NOMO-1 (cell line): ENCODE results near the gene SMYD3.
A peak's percentile ranks its signal among the peaks of the same experiment; 100 is the strongest.
"Not testable (repeated sequence)": the region's sequence is repeated elsewhere in the genome, so short reads cannot be mapped to it uniquely, and the experiment has no call there.

Experiments
- DNase-seq, 2 experiments: peaks; one replicate each; lab custom pipeline; 2025; ENCODE audit not compliant: unreplicated experiment in 2 of 2; lab: John Stamatoyannopoulos, UW

The SMYD3 gene

DNA sequence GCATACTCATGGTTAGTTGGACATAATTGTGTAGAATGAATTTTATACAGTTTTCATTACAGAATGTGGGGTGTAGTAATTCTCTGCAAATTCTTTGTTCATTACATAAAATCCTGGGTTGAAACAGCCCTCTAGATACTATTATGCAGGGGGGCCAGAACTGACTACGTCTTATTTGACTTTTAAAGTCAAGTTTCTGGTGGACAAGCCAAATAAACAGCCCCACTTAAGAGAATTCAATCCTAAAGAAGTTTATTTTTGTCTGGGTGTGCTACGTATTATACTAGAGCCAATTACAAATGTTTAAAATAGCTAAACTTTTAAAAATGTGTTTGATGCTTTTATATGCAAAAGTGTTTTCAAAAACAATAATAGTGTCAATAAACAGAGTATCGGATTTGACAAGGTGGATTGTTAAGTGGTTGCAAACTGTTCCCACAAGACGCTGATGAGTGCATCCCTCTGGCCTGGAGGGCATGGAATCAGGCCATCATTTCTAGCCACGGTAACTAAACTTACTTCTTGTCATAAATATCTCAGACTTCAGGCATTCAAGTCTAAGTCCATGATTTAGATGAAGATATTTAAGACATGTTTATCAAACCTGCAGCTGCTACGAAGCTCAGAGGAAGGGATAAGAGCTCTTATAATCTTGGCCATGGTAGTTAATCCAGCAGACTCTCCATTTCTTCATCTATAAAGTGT, 706.0 kb downstream of the SMYD3 start:
- DNase-seq = no peak

DNA sequence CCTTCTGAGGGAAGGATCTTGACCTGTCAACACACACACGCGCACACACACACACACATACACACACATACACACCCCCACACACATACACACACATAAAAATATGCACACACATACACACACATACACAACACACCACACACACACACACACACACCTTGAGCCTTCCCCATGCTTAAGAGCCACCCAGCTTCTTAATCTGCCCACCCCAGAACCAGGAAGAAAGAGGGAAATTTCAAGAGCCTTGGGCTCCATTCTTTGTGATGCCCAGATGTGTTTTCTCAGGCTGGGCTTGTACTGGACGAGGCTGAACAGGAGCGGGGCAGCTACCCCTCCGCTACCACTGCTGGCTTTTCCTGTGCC, 708.7 kb downstream of the SMYD3 start:
- DNase-seq = no peak

DNA sequence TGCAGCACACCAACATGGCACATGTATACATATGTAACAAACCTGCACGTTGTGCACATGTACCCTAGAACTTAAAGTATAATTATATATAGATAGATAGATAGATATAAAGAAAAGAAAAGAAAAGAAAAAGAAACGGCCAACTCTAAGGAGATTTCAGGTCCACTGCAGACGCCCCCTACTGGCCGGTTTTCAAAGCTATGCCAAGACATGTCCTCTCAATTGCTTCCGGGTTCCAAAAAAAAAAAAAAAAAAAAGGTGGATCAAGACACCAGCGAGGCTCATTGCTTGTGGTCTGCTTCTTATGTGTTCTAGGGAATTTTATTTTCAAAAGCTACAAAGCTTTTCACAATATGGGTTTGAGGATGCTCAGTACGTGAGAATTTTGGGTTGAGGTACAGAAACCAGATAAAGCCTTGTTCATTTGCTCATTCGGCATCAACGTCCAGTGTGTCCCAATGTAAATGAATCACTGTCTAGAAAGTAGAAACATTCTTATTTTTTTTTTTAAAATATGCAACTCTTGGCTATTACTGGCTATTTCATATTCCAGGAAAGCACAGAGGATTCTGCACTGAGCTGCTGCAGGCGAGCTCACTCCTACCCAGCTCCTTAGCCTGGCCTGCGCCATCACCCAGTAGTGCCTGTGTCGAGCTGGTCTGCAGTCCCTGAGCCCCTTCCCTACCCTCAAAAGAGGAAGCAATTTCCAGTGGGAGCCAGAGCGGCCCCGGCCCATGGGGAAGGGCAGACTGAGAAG, 709.3 kb downstream of the SMYD3 start:
- peak in 1 of 2 experiments; percentile 13 for DNase-seq

DNA sequence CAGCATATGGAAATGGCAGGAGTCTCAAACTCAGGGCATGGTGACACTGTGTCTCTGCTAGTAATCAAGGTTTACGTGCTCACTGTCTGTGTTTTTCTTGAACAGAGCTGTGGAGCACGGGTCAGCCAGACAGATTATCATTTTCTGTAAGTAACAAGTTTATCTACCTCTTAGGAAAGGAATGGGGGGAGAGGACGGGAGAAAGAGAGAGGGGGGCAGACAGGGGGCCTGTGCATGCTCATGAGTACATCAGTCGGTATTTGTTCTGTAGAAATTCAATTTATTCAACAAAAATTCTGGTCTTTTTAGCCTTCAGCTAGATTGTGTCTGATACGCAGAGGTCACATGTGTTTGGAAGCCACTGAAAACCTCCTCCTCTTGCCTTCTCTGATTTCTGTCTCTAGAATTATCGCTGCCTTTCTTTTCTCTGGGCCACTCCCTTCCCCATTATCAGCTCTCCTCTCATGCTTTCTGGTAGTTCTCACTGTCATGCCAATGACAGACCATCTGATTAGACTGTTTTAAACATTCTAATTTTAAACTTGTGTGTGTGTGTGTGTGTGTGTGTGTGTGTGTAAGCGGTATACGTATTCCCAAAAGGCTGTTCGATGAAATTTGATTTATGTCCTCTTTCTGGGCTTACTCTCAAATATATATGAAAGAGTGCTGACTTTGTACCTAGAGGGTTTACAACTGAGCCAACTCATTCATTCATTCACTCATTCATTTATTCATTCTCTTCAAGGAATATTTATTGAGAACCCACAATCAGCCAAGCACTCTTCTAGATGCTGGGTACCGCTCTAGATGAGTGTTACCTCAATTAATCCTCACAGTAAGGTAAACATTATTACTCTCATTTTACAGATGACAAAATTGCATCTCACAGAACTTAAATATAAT, 715.4 kb downstream of the SMYD3 start:
- DNase-seq = no peak

DNA sequence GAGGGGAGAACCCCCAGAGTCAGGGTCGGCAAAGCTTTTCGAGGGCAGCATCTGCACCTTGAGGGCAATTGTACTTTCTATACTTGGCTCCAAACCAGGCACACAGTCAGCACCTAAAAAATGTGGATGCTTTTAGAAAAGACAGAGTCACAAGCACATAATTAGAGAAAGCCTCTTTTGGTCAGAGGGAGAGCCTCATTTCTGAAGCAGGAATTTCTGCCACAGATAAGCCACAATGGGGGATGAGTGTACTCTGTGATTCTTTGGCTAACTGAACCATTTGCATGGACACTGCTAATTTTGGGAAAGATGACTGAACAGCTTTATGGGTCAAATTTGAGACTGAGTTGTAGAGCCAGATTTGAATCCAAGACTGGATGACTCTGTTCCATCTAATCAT, 716.6 kb downstream of the SMYD3 start:
- no peak for DNase-seq

- DNase-seq = no peak
These were observed 718.2 kb downstream of the SMYD3 start for GRCh38 chr1:245788886-245789285.

GRCh38 chr1:245788269-245788668, 718.8 kb downstream of the SMYD3 start:
- no peak for DNase-seq

DNA sequence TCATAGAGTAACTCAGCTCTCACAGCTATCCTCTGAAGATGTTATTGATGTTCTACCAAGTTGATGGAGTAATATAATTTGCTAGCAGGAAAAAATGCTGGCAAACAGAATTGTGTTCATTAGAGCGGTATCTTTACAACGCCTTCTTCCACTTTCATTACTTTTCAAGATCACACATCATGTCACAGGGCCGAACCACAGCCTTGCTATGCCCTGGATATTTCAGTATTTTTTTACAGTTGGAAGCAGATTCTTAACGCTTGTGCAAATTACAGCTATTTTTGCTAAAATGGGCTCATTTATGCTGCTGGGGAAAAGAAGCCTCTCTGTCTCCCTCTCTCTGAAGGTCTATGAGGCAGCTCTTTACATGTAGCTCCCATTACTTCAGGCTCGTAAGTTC, 720.1 kb downstream of the SMYD3 start:
- no peak for DNase-seq

DNA sequence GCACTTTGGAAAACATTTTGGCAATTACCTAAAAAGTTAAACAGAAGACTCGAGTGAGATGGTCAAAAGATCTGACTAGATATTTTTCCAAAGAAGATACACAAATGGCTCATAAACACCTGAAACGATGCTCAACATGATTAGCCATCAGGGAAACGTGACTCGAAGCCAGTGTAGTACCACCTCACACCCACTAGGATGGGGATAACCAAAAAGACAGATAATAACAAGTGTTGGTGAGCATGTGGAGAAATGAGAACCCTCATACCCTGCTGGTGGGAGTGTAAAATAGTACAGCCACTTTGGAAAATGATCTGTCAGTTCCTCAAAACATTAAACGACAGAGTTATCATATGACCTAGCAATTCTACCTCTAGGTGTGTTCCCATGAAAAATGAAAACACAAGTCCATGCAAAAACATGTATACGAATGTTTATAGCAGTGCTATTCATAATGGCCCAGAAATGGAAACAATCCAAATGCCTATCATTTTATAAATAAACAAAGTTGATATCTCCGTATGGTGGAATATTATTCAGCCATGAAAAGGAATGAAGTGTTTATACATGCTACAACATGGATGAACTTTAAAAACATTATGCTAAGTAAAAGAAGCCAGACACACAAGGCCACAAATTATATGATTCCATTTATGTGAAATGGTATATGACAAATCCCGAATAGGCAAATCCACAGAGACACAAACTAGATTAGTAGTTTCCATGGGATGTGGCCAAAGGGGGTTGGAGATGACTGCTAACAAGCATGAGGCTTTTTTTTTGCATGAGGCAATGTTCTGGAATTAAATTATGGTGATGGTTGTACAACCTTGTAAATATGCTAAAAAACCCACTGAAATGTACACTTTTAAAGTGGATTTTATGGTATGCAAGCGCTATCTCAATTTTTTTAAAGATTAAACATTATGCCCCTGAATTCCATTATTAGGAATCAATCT, 727.0 kb downstream of the SMYD3 start:
- DNase-seq = no peak

DNA sequence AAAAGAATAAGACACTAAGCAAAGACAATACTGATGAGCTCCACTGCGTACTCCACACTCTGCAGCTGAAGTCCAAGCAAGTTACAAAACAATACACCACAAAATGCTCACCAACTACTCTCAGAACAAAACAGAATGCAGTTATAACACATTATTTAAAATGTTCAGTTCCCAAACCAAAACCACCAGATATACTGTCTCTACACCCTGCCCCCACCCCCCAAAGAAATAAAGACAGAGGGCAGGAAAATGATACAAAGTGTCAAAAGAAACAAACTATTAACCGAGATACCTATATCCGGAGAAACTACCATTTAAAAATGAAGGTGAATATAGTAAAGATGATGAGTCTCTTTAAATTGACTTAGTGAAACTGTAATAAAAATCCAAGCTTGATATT, 729.3 kb downstream of the SMYD3 start:
- DNase-seq = no peak

DNA sequence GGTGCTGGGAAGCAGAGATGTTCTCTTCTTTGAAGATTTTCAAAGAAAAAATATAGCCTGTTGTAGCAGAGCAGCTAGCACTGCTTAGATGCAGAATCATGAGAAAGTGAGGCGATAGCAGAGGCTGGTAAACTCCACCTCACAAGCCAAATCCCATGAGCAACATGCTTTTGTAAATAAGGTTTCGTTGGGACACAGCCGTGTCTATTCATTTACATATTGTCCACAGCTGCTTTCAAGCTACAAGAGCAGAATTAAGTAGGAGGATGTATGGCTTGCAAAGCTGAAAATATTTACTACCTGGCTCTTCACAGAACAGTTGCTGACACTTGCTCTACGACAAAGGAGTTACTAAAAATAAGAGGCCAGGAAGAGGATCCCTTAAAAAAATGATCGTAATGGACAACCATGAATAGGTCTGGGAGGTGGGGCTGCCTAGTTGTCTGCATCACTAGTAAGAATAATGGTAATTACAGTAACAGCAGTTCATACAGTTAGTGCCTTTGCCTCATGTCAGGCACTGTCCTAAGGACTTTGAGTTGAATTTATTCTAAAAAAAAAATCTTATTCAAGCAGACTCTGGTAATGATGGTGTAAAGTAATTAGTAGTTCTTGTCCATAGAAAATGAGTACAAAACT, 730.3 kb downstream of the SMYD3 start:
- no peak for DNase-seq

DNA sequence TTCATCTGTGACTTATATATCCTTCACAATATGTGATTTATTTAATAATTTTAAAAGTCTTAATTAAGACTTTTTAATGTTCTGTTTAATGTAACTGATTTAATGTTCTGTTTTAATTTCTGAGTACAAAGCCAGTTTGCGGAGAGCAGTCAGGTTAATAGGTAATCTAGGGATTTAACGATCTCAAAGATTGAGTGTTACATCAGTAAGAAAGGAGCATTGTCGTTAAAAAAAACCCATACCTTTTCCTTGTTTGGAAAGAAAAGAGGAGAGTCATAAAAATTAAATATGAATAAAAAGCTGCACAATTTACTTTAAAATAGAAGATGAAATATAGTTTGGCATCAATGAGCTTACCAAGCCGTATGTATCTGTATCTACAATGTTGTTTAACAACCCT, 730.9 kb downstream of the SMYD3 start:
- no peak for DNase-seq

DNA sequence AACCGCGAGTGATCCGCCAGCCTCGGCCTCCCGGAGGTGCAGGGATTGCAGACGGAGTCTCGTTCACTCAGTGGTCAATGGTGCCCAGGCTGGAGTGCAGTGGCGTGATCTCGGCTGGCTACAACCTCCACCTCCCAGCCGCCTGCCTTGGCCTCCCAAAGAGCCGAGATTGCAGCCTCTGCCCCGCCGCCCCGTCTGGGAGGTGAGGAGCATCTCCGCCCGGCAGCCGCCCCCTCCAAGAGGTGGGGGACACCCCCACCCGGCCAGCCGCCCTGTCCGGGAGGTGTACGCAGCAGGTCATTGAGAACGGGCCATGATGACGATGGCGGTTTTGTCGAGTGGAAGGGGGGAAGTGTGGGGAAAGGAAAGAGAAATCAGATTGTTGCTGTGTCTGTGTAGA, 732.1 kb downstream of the SMYD3 start:
- DNase-seq = not testable (repeated sequence)

DNA sequence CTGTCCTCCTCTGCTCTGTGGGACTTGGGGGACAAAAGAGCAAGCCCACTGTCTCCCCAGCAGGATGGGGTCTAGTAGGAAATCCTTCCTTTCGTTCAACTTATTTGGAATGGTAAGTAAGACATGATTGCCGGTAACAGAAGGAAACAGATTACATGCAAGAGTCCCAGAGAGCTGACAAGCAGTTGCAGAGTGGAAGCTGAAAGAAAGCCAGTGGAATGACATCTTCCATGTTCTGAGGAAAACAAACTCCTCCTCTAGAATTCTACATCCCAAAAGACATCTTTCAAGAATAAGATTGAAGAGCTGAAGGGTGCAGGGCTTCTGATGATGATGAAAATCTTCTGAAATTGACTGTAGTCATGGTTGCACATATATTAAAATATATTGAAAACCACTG, 732.9 kb downstream of the SMYD3 start:
- no peak for DNase-seq

GRCh38 chr1:245773344-245773743, 733.7 kb downstream of the SMYD3 start:
- DNase-seq = no peak

DNA sequence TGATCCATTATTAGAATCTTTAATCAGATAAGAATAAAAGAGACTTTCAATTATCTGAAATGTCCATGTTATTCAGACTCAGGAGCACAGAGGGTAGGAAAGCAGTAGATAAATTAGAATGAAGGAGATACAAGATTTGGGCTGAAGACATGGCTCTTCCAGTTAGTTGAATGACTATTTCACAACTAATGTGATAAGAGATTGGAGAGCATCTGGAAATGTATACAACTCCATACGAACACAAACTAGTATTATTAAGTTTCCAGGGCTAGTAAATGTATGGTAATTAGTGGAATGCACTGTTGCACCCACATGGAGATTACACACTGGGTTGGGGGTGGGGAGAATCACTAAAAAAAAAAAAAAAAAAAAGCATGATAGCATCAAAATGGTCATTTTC, 734.3 kb downstream of the SMYD3 start:
- no peak for DNase-seq

DNA sequence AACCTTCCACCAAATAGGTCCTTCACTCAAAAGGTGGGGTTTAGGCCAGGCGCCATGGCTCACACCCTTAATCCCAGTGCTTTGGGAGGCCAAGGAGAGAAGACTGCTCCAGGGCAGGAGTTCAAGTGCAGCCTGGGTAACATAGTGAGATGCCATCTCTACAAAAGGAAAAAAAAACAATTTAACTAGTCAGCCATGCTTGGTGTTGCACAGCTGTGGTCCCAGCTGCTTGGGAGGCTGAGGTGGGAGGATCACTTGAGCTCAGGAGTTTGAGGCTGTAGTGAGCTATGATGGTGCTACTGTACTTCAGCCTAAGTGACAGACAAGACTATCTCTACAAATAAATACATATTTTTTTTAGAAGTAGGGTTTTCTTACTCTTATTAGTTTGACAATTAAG, 734.8 kb downstream of the SMYD3 start:
- DNase-seq = no peak

DNA sequence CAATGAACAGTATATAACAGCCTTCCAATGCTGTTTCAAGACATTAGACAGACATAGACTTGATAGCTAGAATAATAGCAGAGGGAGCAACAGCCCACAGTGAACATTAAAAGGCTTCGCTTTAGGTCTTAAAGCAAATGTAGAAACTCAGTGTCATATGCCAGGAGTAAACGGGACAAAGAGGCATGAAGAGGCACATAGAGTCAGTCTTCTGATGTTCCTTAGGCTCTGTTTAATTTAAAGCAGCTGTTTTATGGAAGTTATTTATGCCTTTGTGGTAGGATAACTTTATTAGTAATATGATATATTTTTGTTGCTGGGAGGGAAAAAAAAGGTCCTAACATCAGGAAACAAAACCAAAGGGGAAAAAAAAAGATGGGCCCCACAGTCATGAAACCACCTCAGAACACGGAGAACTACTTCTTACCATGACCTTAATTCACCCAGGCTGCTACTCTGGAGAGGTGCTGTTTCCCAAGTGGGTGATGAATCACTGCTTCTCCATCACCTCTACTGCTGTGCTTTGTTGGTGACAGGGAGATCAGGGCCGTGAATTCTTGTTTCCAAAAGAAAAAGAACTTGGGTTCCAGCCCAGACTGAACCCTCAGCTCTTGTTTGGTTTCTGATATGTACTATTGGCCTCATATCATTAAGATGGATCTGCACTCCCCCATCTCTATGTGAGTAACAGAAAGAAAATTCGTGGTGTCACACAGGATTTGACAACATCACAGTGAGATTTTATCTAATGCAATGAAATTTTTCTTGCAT, 735.4 kb downstream of the SMYD3 start:
- no peak for DNase-seq

GRCh38 chr1:245770156-245770555, 736.9 kb downstream of the SMYD3 start:
- no peak for DNase-seq
